NT2/D1 (cell line): ENCODE results near the gene INPP1.

Experiments
- DNase-seq: peaks from one replicate; pipeline ENCODE4 v3.0.0-alpha.2; 2011; ENCODE audit warnings: low read depth, low spot score
- H3K27me3 ChIP-seq: 2 replicates; pipeline ENCODE4 v1.6.0; 2011; ENCODE audit warnings: mild to moderate bottlenecking; ENCODE audit not compliant: insufficient read length, insufficient read depth
- H3K36me3 ChIP-seq: 2 replicates; pipeline ENCODE4 v1.6.1; 2011; ENCODE audit warnings: mild to moderate bottlenecking, low read length, mixed read lengths; ENCODE audit not compliant: insufficient read depth, insufficient read length
- H3K4me1 ChIP-seq: 2 replicates; pipeline ENCODE4 v1.5.1; 2011; ENCODE audit not compliant: insufficient read depth, insufficient read length
- H3K4me3 ChIP-seq: 2 replicates; pipeline ENCODE4 v1.5.1; 2011; ENCODE audit warnings: low read depth; ENCODE audit not compliant: insufficient read length
- H3K9ac ChIP-seq: 2 replicates; pipeline ENCODE4 v1.6.0; 2011; ENCODE audit warnings: low read depth; ENCODE audit not compliant: insufficient read length
- H3K9me3 ChIP-seq: 2 replicates; pipeline ENCODE4 v1.5.1; 2011; ENCODE audit warnings: mild to moderate bottlenecking, low read length; ENCODE audit not compliant: insufficient read depth
- SUZ12 ChIP-seq: IDR thresholded peaks from 2 replicates; pipeline ENCODE4 v1.6.1; 2011; ENCODE audit not compliant: insufficient read length, insufficient read depth; ENCODE audit errors: extremely low read depth
- YY1 ChIP-seq: IDR thresholded peaks from 2 replicates; pipeline ENCODE4 v1.6.1; 2011; ENCODE audit not compliant: insufficient read length, insufficient read depth
- ZNF274 ChIP-seq: IDR thresholded peaks from 2 replicates; pipeline ENCODE4 v1.6.1; 2011; ENCODE audit warnings: mild to moderate bottlenecking, low read depth, low read length

Gene INPP1

GRCh38 chr2:190420801-190421200 is 77.4 kb downstream of the INPP1 start:
- Histone ChIP-seq H3K4me3 (no peak overlapping the region), H3K9ac (no peak overlapping the region), H3K9me3 (no peaks in the 10 kb centered on the region), H3K36me3 (no peaks in the 10 kb centered on the region), H3K27me3 (no peaks in the 10 kb centered on the region), H3K4me1 (no peaks in the 10 kb centered on the region)
- TF ChIP-seq SUZ12 (no peak), ZNF274 (no peak), YY1 (no peak)
- DNase-seq = no peak
